Heart left ventricle (tissue), 13 donors: ENCODE data around the gene MOGAT2.
"Not testable (repeated sequence)": the region's sequence is repeated elsewhere in the genome, so short reads cannot be mapped to it uniquely, and the experiment has no call there.

Source experiments
- CTCF ChIP-seq, 12 donors: fragments of 200-600 bp; sonication (generic) in 4 of 12; IDR thresholded peaks; one replicate each; pipeline versions ENCODE4 v1.5.0 to v1.8.0; 2018 to 2022; ENCODE audit warnings: antibody characterized with exemption in 12 of 12, mild to moderate bottlenecking in 5 of 12
- POLR2A ChIP-seq, 2 donors: fragments of 450-650 bp; IDR thresholded peaks; one replicate each; pipeline ENCODE4 v1.6.1; 2017; ENCODE audit warnings: antibody characterized with exemption in 2 of 2, mild to moderate bottlenecking in 2 of 2, moderate library complexity in 2 of 2
- donor health status: ischemic (EF 13 %, LVEDD 7.1; RV severe dilation, severe dysfunction).
- donor health status: DM: no; HTN: yes; CAD: no.
- donor health status: DM: no; HTN: no; CAD: no.
- donor health status: ischemic (EF 25% LVEDD 6.9; RV normal size, moderate dysfunction).
- donor health status: ischemic (EF 25% LVEDD 5.7; RV mildly dilated, moderate dysfunction).
- donor health status: ischemic (EF 35%, LVEDD 5.7; RV mildly dilated, moderate dysfunction).
- donor health status: nonischemic (EF 11% LVEDD 7.7; RV severe dilation, severe dysfunction).
- donor health status: DM: yes; HTN: yes; CAD: no.
- donor health status: PGD.
- donor health status: ischemic (EF 29% LVEDD 5.4; RV normal size, mild dysfunction).
- donor health status: nonischemic (EF 23%, LVEDD 6.1; RV moderate dilation, normal function).

- not testable (repeated sequence) for TF ChIP-seq POLR2A, CTCF (IDR thresholded peaks at IDR 0.05)
Observed at GRCh38 chr11:75748729-75749273, 31.2 kb downstream of the MOGAT2 start.
